Cardiac muscle cell (in vitro differentiated cells and primary cell): ENCODE results near the gene PEPD. TPM values are rescaled to one million over a fixed set of nuclear protein-coding genes. Genes with fewer than 3 reads are reported as not detected.
A peak's percentile ranks its signal among the peaks of the same experiment; 100 is the strongest.

Source experiments
- DNase-seq, 2 donors: peaks; one replicate each; pipeline versions ENCODE4 v3.0.0 to v3.0.0-alpha.2; 2010 to 2017; ENCODE audit warnings: low read depth in 1 of 2, low spot score in 1 of 2
- H3K27ac ChIP-seq: fragments of 200-600 bp; sonication (generic); 2 replicates; pipeline ENCODE4 v1.5.1; 2016
- H3K27me3 ChIP-seq: fragments of 200-600 bp; sonication (generic); 2 replicates; pipeline ENCODE4 v1.6.0; 2016; ENCODE audit warnings: control low read depth
- H3K36me3 ChIP-seq: fragments of 200-600 bp; sonication (generic); 2 replicates; pipeline ENCODE4 v1.5.1; 2016; ENCODE audit warnings: control low read depth
- H3K4me1 ChIP-seq: fragments of 200-600 bp; sonication (generic); 2 replicates; pipeline ENCODE4 v1.8.1; 2017; ENCODE audit warnings: low read depth, mild to moderate bottlenecking, mixed run types
- H3K4me3 ChIP-seq: fragments of 200-600 bp; sonication (generic); 2 replicates; pipeline ENCODE4 v1.5.1; 2016; ENCODE audit warnings: mild to moderate bottlenecking
- H3K9me3 ChIP-seq: fragments of 200-600 bp; sonication (generic); 2 replicates; pipeline ENCODE4 v1.5.1; 2017; ENCODE audit warnings: low read depth, mild to moderate bottlenecking, control low read depth
- polyA plus RNA-seq: library from polyadenylated mRNA; unstranded; fragments of >200 nt; fragmentation: Nextera tagmentation; extraction: Ambion mirVana; gene quantifications from 2 replicates; pipeline ENCODE4 v1.2.1, GENCODE V29; 2016
- total RNA-seq: library from RNA; depleted of rRNA; stranded (reverse); fragments of >200 nt; gene quantifications from 2 replicates; pipeline ENCODE4 v1.2.3, GENCODE V29; 2016
- TF ChIP-seq, protein P1 (sequence below): IDR thresholded peaks from 2 replicates; pipeline ENCODE4 v1.5.1; 2012; ENCODE audit warnings: low read depth, mild to moderate bottlenecking, low read length

PEPD gene
- total and polyA plus RNA-seq, 2 experiments from 2014 or later, result 40.3 to 80.6 TPM

- no peaks in the 10 kb centered on the region for H3K36me3 ChIP-seq
- no peaks in the 10 kb centered on the region for H3K27me3 ChIP-seq
- H3K9me3 ChIP-seq, result no peaks in the 10 kb centered on the region
- no peaks in the 10 kb centered on the region for H3K4me1 ChIP-seq
- TF ChIP-seq, protein P1, sequence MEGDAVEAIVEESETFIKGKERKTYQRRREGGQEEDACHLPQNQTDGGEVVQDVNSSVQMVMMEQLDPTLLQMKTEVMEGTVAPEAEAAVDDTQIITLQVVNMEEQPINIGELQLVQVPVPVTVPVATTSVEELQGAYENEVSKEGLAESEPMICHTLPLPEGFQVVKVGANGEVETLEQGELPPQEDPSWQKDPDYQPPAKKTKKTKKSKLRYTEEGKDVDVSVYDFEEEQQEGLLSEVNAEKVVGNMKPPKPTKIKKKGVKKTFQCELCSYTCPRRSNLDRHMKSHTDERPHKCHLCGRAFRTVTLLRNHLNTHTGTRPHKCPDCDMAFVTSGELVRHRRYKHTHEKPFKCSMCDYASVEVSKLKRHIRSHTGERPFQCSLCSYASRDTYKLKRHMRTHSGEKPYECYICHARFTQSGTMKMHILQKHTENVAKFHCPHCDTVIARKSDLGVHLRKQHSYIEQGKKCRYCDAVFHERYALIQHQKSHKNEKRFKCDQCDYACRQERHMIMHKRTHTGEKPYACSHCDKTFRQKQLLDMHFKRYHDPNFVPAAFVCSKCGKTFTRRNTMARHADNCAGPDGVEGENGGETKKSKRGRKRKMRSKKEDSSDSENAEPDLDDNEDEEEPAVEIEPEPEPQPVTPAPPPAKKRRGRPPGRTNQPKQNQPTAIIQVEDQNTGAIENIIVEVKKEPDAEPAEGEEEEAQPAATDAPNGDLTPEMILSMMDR, result no peak
- H3K27ac ChIP-seq, result no peak overlapping the region
- H3K4me3 ChIP-seq, result no peak overlapping the region
- DNase-seq, result no peak
These were observed 84.2 kb downstream of the PEPD start for GRCh38 chr19:33437393-33437820.

- H3K27me3 ChIP-seq, result no peaks in the 10 kb centered on the region
- no peak overlapping the region for H3K4me3 ChIP-seq
- H3K36me3 ChIP-seq, result no peaks in the 10 kb centered on the region
- no peak for DNase-seq
- TF ChIP-seq, protein P1, result no peak
- H3K27ac ChIP-seq, result no peak overlapping the region
- H3K9me3 ChIP-seq, result no peaks in the 10 kb centered on the region
- H3K4me1 ChIP-seq, result no peaks in the 10 kb centered on the region
These were observed 84.9 kb downstream of the PEPD start for GRCh38 chr19:33436360-33437345.

DNA sequence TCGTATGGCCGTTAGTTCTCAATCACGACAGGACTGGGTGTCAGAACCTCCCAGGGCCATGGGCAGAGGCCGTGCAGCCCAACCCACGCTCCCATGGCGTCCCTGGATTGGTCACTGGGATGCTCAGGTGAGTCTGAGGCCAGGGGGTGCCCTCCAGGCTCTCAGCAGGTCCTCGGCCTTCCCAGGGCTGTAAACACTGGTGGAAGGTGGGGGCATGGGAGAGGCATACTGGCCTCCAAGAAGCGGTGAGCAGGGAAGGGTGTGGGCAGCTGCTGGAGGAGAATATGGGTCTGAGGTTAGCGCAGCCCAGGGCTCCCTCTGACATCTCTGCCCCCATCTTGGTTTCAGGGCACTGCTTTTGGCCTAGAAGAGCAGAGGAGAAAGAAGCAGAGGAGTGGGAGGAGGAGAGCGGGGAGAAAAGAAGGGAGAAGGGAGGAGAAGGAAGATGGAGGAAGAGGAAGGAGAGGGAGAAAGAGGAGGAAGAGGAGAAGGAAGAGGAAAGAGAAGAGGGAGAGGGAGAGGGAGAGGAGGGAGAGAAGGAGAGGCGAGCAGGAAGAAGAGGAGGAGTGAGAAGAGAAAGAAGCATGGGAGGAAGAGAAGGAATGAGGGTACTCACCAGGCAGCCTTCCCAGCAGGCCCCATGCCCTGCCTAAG, 85.8 kb downstream of the PEPD start:
- Histone ChIP-seq H3K27ac (no peak overlapping the region), H3K4me1 (no peaks in the 10 kb centered on the region)

GRCh38 chr19:33434886-33435705, 86.5 kb downstream of the PEPD start:
- Histone ChIP-seq H3K27ac (no peak overlapping the region), H3K27me3 (no peaks in the 10 kb centered on the region), H3K36me3 (no peaks in the 10 kb centered on the region), H3K4me3 (no peak overlapping the region), H3K4me1 (no peaks in the 10 kb centered on the region), H3K9me3 (no peaks in the 10 kb centered on the region)
- DNase-seq, result peak in 1 of 2 donors; percentile 22
- TF ChIP-seq, protein P1, result no peak

More for the DNA sequence above, 85.8 kb downstream of the PEPD start:
- H3K36me3 ChIP-seq, result no peaks in the 10 kb centered on the region
- TF ChIP-seq, protein P1, result no peak
- H3K9me3 ChIP-seq, result no peaks in the 10 kb centered on the region
- H3K27me3 ChIP-seq, result no peaks in the 10 kb centered on the region
- no peak overlapping the region for H3K4me3 ChIP-seq
- no peak for DNase-seq
